Liver (tissue), 3 donors: ENCODE results near the gene C14orf93.

Source experiments
- FOXA1 ChIP-seq: IDR thresholded peaks from 2 replicates; pipeline ENCODE4 v1.6.1; 2016; ENCODE audit warnings: antibody characterized with exemption
- GABPA ChIP-seq, 2 donors: IDR thresholded peaks in 1 of 2; conservative IDR thresholded peaks in 1 of 2; 2 replicates each; pipeline ENCODE4 v1.6.1; 2016; ENCODE audit warnings: antibody characterized with exemption in 2 of 2, mild to moderate bottlenecking in 1 of 2, moderate library complexity in 1 of 2
- HNF4A ChIP-seq, 2 donors: conservative IDR thresholded peaks; 2 replicates each; pipeline ENCODE4 v1.6.1; 2016; ENCODE audit warnings: antibody characterized with exemption in 2 of 2, mild to moderate bottlenecking in 2 of 2
- JUND ChIP-seq, 2 donors: IDR thresholded peaks; 2 replicates each; pipeline ENCODE4 v1.6.1; 2016; ENCODE audit warnings: antibody characterized with exemption in 2 of 2
- NR2F2 ChIP-seq: IDR thresholded peaks from 2 replicates; pipeline ENCODE4 v1.6.1; 2016; ENCODE audit warnings: antibody characterized with exemption
- RAD21 ChIP-seq, 2 donors: IDR thresholded peaks; 2 replicates each; pipeline ENCODE4 v1.6.1; 2016; ENCODE audit warnings: antibody characterized with exemption in 2 of 2, mild to moderate bottlenecking in 2 of 2
- RXRA ChIP-seq, 2 donors: IDR thresholded peaks; 2 replicates each; pipeline ENCODE4 v1.6.1; 2017 to 2018; ENCODE audit warnings: antibody characterized with exemption in 2 of 2, mild to moderate bottlenecking in 1 of 2
- SP1 ChIP-seq: IDR thresholded peaks from 2 replicates; pipeline ENCODE4 v1.6.1; 2018; ENCODE audit warnings: antibody characterized with exemption, mild to moderate bottlenecking
- TAF1 ChIP-seq: conservative IDR thresholded peaks from 2 replicates; pipeline ENCODE4 v1.6.1; 2016; ENCODE audit warnings: antibody characterized with exemption, mild to moderate bottlenecking
- YY1 ChIP-seq: IDR thresholded peaks from 2 replicates; pipeline ENCODE4 v1.6.1; 2016; ENCODE audit warnings: antibody characterized with exemption, mild to moderate bottlenecking
- TF ChIP-seq, protein P1 (sequence below): fragments of 150-350 bp; IDR thresholded peaks from 2 replicates; pipeline ENCODE4 v1.5.1; 2017; ENCODE audit warnings: improper control_type of control experiment, low read depth, low read length; ENCODE audit not compliant: missing input control
- TF ChIP-seq, protein P2 (sequence below): IDR thresholded peaks from 2 replicates; pipeline ENCODE4 v1.6.1; 2016; ENCODE audit warnings: antibody characterized with exemption
- TF ChIP-seq, protein P3 (sequence below): IDR thresholded peaks from 2 replicates; pipeline ENCODE4 v1.6.1; 2016; ENCODE audit warnings: antibody characterized with exemption
- TF ChIP-seq, protein P4 (sequence below): IDR thresholded peaks from 2 replicates; pipeline ENCODE4 v1.6.1; 2016; ENCODE audit warnings: antibody characterized with exemption, mild to moderate bottlenecking
- donor health status: healthy.
- donor health status: healthy.

DNA sequence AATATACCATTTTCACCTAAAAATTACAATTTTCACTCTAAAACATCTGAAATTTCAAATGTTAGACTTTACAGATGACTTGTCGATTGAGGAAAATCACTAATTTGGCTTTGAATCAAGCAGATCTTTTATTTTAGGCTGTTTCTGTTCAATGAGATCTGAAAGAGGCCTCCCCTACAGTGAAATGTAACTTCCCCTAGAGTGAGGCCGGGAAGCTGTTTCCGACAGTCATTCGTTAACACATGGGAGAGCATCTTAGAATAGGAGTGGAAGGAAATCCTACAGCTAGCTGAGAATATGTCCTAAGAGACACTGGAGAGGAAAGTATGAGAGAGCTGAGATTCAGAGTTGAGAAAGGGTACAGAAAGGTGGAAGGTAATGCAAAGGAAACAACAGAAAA is 5.7 kb upstream of the C14orf93 start:
- TF ChIP-seq, protein P1, sequence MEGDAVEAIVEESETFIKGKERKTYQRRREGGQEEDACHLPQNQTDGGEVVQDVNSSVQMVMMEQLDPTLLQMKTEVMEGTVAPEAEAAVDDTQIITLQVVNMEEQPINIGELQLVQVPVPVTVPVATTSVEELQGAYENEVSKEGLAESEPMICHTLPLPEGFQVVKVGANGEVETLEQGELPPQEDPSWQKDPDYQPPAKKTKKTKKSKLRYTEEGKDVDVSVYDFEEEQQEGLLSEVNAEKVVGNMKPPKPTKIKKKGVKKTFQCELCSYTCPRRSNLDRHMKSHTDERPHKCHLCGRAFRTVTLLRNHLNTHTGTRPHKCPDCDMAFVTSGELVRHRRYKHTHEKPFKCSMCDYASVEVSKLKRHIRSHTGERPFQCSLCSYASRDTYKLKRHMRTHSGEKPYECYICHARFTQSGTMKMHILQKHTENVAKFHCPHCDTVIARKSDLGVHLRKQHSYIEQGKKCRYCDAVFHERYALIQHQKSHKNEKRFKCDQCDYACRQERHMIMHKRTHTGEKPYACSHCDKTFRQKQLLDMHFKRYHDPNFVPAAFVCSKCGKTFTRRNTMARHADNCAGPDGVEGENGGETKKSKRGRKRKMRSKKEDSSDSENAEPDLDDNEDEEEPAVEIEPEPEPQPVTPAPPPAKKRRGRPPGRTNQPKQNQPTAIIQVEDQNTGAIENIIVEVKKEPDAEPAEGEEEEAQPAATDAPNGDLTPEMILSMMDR, result no peak
- TF ChIP-seq NR2F2 (no peak), GABPA (IDR thresholded peaks at IDR 0.05 in 1 of 2, conservative IDR thresholded peaks at IDR 0.05 in 1 of 2) (no peak), TAF1 (no peak), YY1 (no peak), SP1 (no peak), RXRA (IDR thresholded peaks at IDR 0.05) (no peak), JUND (IDR thresholded peaks at IDR 0.05) (no peak), HNF4A (conservative IDR thresholded peaks at IDR 0.05) (no peak), RAD21 (IDR thresholded peaks at IDR 0.05) (no peak), FOXA1 (no peak)
- TF ChIP-seq, protein P2, sequence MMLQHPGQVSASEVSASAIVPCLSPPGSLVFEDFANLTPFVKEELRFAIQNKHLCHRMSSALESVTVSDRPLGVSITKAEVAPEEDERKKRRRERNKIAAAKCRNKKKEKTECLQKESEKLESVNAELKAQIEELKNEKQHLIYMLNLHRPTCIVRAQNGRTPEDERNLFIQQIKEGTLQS, result no peak
- TF ChIP-seq, protein P3, sequence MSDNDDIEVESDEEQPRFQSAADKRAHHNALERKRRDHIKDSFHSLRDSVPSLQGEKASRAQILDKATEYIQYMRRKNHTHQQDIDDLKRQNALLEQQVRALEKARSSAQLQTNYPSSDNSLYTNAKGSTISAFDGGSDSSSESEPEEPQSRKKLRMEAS, result no peak
- TF ChIP-seq, protein P4, sequence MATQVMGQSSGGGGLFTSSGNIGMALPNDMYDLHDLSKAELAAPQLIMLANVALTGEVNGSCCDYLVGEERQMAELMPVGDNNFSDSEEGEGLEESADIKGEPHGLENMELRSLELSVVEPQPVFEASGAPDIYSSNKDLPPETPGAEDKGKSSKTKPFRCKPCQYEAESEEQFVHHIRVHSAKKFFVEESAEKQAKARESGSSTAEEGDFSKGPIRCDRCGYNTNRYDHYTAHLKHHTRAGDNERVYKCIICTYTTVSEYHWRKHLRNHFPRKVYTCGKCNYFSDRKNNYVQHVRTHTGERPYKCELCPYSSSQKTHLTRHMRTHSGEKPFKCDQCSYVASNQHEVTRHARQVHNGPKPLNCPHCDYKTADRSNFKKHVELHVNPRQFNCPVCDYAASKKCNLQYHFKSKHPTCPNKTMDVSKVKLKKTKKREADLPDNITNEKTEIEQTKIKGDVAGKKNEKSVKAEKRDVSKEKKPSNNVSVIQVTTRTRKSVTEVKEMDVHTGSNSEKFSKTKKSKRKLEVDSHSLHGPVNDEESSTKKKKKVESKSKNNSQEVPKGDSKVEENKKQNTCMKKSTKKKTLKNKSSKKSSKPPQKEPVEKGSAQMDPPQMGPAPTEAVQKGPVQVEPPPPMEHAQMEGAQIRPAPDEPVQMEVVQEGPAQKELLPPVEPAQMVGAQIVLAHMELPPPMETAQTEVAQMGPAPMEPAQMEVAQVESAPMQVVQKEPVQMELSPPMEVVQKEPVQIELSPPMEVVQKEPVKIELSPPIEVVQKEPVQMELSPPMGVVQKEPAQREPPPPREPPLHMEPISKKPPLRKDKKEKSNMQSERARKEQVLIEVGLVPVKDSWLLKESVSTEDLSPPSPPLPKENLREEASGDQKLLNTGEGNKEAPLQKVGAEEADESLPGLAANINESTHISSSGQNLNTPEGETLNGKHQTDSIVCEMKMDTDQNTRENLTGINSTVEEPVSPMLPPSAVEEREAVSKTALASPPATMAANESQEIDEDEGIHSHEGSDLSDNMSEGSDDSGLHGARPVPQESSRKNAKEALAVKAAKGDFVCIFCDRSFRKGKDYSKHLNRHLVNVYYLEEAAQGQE, result no peak
